HG03196 (cell line): ENCODE data around the gene PHACTR2.
"Not testable (repeated sequence)": the region's sequence is repeated elsewhere in the genome, so short reads cannot be mapped to it uniquely, and the experiment has no call there.

Experiments
- ATAC-seq: cut with Tn5 transposase; IDR thresholded peaks from one replicate; pipeline ENCODE4 v1.9.1; 2021; ENCODE audit not compliant: unreplicated experiment

Gene PHACTR2

DNA sequence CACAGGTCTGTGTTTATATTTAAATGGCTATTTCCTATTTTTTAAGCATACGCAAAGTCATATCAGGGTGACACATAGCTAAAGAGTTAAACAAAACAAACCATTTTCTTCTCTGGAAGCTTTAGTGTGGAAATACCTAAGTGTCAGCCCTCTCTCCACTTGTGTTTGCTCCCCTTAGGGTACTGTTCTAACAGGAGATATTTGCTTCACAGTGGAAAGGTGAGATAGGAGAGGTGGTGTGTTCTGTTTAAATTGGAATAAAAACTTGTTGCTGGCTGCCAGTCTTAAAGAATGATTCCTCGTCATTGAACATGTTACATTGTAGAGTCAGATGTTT lies 18.9 kb downstream of the PHACTR2 start:
- ATAC-seq: no peak

DNA sequence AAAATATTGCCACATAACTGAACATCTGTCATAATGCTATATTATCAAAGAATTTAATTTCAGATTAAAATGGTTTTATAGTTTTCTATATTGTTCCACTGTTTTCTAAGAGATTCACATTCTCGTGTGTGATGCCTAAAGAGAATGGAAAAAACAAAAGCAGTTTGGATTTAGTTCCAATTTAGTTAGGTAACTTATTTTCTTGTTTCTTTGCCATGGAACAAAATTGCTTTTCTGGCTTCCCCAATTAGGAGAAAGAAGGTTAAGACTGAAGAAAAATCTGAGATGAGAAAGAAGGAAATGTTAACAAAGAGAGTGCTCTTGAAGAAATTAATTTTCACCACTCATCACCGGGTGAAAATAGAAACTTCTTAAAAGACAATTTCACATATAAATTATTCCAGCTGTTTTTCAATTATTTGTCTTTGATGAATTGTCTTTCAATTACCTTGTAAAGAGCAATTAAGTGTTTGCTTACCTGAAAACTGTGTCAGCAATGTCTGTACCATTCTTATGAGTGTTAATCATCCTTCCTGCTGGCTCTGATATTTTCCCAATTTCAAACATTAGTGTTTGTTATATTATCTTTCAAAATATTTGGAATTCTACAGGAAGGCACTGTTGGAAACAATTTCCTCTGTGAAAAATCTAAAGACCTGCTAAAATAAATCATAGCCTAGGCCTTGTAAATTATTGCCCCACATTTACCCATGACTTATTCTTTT lies 19.5 kb downstream of the PHACTR2 start:
- ATAC-seq: no peak

DNA sequence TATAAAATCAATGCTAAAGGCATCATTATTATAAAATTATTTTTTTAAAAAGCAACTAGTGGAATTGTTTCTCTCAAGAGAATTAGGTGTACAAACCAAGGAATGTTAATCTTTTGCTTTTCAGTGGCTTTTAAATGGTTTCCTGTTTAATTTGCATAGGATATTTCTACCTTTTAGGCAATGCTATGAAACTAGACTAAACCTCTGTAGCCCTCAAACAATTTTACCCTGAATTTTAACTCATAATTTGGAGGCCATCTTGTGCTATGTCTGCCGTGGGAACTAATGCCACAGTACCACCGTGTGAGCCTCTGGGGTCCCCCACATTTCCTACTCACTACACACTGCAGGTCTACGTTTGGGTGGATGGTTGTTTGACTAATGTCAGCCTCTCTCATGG lies 20.6 kb downstream of the PHACTR2 start:
- no peak for ATAC-seq

DNA sequence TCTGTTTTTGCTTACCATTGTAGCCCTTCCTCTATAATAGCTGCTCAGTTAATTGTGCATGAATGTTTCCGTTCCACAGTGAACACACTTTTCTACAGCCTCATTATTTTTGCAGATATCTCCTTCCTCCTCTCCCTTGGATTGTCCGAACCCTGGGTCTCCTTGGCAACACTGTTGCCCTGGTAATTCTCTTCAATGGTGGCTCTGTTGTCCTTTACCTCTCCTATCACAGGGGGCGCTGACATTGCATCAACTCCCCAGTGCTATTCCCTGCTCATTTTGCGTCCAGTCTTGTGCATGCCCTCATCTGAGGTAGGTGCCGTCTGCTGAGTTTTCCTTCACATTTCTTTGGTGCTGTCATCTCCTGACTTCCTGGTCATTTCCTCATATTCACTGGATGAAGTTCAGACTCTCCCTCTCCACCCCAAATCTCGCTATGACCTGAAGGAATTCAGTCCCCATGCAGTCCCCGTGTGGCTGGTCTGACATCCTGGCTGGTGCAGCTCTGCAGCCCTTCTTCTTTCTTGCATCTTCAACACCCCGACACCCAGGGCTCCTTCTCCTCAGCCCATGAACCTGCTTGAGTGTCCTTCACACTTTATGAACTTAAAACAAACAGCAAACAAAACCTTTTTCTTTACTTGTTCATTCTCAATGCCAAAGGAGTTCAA lies 21.1 kb downstream of the PHACTR2 start:
- no peak for ATAC-seq

DNA sequence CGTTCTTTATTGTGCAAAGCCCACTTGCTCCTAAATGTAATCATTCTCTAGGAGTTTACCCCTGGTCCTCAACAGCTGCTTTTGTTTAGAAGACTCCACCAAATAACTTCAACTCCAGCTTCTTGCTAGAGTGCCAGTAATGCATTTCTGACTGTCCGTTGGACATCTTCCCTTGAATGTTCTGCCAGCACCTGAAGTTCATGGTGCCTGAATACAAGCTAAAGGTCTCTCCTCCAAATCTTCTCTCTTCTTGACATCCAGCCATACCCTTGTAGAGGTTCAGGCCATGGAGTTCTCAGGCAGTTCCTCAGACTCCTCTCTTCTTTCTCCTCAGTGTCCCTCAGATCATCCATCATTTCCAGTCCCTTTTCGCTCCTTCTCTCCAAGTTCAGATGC lies 21.7 kb downstream of the PHACTR2 start:
- no peak for ATAC-seq

DNA sequence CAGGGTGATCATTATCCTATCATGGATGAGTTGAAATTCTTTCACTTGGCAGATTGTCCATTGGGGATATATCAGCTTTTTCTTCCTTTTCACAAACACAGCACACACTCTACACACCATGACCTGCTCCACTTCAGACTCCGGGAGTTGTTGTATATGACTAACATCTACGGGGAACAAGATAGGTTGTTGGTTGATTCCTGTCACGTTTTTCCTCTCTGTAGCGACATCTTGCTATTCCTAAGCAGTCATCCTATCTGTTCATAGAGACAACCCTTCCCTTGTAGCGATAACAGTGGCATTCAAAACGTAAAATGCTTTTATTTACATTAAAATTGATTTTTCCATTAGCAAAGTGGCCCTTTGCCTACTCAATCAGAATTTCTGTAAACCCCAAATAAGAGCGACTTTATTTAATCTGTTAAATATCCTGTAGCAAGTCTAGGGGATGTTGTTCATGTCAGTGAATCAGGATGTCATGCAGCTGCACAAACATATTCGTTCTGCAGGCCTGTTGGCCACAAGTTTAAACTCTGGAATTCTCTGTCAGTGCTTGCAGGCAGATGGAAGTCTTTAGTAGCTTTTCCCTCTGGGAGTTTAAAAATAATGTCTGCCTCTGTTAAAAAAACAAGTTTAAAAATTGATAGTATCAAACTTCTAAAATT lies 23.1 kb downstream of the PHACTR2 start:
- no peak for ATAC-seq

DNA sequence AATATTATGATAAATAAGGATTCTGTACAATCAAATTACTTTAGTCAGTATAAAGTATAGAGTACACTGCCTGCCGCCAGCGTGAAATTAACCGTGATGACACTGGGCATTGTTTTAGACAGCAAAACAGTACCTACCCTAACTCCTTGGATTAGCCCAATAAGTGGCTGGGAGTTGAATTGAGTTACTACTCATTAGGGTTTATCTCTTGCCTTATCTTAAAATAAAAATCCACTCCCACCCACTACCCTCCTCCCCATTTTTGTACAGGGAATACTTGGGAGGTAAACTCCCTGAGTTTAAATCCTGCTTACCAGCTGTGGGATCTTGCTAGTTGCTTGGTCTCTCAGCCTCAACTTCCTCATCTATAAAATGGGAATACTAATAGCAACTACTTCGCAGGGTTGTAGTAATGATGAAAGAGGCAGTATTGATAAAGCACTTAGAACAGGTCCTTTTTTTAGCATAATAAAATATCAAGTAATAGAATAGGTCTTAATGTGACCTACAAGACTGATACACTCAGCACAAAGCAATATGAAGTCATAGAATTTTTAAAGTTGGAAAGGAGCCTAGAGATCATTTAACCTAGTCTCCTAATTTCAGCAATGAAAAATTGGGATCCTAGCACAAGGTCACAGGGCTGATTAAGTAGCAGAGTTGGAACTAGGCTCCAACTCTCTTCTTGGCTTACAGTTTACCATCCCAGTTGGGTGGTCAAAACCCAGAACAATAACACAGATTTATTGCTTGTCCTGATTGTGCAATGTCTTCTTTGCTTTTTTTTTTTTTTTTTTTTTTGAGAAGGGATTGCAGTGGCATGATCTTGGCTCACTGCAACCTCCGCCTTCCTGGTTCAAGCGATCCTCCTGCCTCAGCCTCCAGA lies 23.8 kb downstream of the PHACTR2 start:
- ATAC-seq: no peak

DNA sequence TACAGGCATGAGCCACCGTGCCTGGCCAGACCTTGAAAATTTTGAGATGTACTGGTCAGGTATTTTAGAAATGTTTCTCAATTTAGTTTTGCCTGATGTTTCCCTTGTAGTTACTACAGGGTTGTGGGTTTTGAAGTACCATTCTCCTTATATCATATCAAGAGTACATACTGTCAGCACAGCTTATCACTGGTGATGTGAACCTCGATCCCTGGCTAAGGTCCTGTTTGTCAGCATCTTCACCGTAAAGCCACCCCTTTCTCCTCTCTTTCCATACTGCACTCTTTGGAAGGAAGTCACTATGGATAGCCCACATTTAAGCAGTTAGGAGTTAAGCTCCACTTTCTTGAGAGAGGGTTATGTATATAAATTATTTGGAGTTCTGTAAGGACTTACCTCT lies 27.8 kb downstream of the PHACTR2 start:
- ATAC-seq: no peak

DNA sequence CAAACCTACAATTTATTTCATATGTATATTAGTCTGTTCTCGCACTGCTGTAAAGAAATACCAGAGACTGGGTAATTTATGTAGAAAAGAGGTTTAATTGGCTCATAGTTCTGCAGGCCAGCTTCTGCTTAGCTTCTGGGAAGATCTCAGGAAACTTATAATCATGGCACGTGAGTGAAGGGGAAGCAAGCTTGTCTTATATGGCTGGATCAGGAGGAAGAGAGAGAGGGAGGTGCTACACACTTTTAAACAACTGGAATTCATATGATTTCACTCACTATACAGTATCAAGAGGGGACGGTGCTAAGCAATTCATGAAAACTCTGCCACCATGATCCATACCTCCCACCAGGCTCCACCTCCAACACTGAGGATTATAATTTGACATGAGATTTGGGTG lies 29.9 kb downstream of the PHACTR2 start:
- no peak for ATAC-seq

DNA sequence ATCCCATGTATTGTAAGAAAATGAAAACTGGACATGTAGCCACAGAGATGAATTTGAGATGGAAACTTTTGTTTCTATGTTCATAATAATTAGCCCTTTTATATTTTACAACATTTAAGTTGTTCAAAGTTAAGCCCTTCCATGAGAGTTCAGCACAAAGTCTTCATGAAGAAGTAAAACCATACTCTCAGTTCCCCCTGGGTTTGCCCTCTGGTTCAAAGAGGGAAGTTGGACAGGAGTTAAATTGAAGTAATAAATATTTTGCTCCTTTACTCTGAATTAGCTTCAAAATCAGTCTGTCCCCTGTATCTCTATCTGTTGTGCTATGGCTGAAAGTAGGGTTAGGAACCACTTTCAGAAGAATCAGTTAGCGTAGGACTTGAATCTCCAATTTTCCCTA lies 31.1 kb downstream of the PHACTR2 start:
- ATAC-seq: no peak

DNA sequence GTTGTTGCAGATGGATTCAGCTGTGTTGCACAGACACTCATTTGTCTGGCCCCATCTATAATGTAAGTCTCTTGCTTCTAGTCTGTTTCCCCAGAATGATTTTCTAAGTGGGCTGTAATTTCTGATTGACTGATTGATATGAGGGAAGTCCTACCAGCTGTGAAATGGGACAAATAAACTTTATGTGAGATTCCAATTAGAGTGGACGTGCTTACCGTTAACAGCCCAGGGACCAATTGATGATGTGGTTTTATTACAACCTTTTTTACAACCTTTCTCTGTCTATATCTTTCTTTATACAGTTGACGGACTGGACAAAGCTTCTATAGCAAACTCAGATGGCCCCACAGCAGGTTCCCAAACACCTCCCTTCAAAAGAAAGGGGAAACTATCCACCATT lies 33.9 kb downstream of the PHACTR2 start:
- ATAC-seq: no peak

DNA sequence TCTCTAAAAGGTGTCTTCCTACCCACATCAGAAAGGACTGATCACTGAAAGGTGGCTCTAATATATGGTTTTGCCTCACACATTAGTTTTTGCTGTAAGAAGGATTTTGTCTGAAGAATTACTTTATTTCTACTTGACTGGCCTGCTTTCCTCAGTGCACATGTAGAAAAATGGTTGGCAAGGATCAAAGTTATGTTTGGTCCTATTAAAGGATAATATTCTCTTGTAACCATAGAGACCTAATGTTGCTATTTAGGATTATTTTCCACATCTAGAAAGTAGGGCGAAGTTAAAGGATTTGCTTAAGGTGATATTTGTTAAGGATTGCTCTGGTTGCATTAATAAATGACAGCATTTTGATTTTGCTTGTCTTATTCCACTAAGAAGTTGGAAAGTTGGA lies 40.7 kb downstream of the PHACTR2 start:
- no peak for ATAC-seq

DNA sequence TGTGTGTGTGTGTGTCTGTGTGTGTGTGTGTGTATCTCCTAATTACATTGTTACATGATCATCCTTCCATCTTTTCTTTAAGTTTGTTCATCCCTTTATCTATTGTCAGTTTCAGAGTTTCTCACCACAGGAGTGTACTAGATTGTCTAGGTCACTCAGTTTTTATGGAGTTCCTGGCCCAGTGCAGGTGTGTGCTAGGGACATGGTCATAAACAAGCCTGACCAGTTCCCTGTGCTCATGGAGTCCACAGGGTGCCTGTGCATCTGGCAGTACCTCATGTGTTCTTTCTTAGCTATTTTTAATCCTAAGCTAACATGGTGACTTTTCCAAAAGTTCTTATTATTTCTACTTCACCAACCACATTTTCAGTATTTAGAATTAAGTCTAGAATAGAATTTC lies 43.9 kb downstream of the PHACTR2 start:
- ATAC-seq: no peak

DNA sequence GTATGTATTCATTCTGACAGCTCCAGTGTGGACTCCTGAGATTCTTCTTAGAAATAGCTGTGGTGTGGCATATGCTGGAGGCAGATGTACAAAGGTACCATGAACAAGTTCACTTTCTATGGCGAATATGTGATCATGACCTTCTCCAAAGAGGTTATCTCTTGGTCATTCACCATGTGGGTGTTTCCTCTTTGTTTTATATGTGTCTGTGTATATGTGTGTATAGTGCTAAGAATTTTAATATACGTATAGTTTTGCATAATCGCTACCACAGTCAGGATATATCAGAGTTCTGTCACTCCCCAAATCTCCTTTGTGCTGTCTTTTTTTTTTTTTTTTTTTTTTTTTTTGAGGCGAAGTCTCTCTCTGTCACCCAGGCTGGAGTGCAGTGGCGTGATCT lies 47.1 kb downstream of the PHACTR2 start:
- ATAC-seq: no peak

DNA sequence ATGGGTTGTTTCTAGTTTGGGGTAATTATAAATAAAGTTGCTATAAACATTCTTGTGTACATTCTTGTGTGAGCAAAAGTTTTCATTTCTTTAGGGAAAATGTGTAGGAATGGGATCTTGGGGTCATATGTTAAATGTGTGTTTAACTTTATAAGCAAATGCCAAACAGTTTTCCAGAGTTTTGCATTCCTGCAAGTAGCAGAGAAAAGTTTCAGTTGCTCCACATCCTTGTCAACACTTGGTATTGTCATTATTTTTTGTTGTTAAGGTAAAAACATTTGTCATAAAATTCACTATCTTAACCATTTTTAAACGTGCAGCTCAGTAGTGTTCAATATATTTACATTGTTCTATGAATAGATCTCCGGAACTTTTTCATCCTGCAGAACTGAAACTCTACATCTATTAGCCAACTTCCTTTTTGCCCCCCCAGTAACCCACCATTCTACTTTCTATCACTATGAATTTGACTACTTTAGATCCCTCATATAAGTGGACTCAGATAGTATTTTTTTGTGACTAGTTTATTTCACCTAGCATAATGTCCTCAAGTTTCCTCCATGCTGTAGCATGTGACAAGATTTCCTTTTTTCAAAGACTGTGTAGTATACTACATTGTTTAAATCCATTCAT lies 48.4 kb downstream of the PHACTR2 start:
- no peak for ATAC-seq

DNA sequence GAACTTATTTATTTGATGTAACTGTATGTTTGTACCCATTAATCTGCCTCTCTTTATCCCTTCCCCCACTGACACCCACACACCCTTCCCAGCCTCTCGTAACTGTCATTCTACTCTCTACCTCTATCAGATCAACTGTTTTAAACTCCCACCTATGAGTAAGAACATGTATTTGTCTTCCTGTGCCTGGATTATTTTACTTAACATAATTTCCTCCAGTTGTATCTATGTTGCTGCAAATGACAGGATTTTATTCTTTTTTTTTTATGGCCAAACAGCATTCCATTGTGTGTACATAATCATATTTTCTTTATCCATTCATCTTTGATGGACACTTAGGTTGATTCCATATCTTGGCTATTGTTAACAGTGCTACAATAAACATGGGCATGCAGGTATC lies 49.3 kb downstream of the PHACTR2 start:
- ATAC-seq: no peak

DNA sequence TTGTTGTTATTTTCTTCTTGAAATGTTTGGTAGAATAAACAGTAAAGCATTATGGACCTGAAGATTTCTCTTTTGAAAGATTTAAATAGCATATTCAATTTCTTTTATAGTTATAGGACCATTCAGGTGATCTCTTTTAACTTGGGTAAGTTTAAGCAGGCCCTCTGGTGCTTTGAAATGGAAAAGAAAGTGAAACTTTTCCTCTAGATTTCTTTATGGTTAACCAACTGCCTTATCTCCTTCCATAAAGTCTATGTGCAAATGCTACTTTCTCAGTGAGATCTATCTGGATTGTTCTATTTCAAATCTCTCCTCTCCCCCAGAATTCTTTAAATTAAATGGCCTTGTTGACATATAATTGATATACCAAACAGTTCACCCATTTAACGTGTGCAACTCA lies 54.0 kb downstream of the PHACTR2 start:
- ATAC-seq: no peak

DNA sequence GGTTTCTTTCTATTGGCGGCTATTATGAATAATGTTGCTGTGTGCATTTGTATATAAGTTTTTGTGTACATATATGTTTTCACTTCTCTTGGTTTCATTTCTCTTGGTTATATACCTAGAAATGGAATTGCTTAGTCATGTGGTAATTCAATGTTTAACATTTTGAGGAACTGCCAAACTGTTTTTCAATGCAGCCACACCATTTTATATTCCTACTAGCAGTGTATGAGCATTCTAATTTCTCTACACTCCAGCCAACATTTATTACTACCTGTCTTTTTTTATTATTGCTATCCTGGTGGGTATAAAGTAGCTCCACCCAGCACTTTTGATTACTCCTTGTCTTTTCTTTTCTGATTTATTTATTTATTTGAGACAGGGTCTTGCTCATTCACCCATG lies 54.8 kb downstream of the PHACTR2 start:
- no peak for ATAC-seq

DNA sequence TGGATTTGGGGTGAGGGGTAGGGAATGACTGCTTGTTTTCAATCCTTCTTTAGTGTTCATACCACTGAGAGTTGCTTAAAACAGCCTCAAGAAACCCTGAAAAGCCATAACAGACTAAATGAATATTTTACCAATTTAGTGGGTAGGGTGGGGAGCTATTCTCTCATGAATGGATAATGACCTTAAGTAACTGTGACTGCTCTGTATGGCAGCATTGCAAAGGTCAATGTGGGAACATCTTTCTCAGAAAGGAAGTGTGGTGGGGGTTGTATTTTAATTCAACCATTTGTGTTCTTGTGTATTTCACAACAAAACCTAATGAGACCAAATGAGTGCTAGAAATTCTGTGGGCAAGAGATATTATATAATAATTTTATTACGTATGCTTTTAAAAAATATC lies 55.7 kb downstream of the PHACTR2 start:
- no peak for ATAC-seq

DNA sequence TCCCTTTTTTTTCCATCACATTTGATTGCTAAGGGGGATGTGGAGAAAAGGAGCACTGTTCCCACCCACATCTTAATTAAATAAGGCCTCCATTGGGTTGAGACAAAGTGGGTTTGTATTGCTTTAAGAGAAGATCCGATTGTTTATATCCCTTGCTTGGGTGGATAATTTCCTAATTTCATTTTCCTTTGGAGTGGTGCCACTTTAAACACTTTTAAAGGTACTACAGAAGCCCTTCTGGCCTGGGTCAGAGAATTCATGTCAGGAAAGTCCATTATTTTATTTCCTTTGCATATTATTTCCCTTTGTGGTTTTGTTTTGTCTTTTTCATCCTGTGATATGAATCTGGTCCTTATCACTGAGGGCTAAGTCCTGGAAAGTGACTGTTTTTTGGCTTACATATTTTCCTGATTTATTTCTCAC lies 56.9 kb downstream of the PHACTR2 start:
- ATAC-seq: no peak

DNA sequence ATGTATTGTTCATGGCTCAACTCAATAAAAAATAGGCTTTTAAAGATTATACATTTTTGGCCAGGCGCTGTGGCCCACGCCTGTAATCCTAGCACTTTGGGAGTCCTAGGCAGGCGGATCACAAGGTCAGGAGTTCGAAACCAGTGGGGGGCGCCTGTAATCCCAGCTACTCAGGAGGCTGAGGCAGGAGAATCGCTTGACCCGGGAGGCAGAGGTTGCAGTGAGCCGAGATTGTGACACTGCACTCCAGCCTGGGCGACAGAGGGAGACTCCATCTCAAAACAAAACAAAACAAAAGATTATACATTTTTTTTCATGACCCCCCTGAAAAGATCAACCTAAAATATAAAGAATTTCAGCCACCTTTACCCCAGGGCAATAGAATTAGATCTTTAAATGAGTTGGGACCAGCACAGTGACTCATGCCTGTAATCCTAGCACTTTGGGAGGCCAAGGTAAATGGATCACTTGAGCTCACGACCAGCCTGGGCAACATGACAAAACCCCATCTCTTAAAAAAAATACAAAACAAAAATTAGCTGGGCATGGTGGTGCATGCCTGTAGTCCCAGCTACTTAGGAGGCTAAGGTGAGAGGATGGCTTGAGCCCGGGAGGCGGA lies 60.4 kb downstream of the PHACTR2 start:
- not testable (repeated sequence) for ATAC-seq
